ENCODE results near the gene AURKB.
"Not testable (repeated sequence)": the region's sequence is repeated elsewhere in the genome, so short reads cannot be mapped to it uniquely, and the experiment has no call there.

AURKB gene

GRCh38 chr17:8209907-8210760 is at the start of gene AURKB:
AURKB (minus strand) TSS chr17:8210575; CDS start chr17:8210224, 351 bp downstream.
- peak; percentile 97 for DNase-seq (ENCODE audit: low spot score)

GRCh38 chr17:8257801-8258200 is 47.4 kb upstream of the AURKB start:
- no peak for DNase-seq (ENCODE audit: low spot score)

- DNase-seq (ENCODE audit: low spot score): no peak
Measured at GRCh38 chr17:8256691-8257090, 46.3 kb upstream of the AURKB start.

- no peak for DNase-seq (ENCODE audit: low spot score)
Measured at GRCh38 chr17:8256291-8256690, 45.9 kb upstream of the AURKB start.

GRCh38 chr17:8255499-8255898 is 45.1 kb upstream of the AURKB start:
- no peak for DNase-seq (ENCODE audit: low spot score)

- no peak for DNase-seq (ENCODE audit: low spot score)
Measured at GRCh38 chr17:8254881-8255280, 44.5 kb upstream of the AURKB start.

- no peak for DNase-seq (ENCODE audit: low spot score)
Measured at GRCh38 chr17:8253801-8254200, 43.4 kb upstream of the AURKB start.

- not testable (repeated sequence) for DNase-seq (ENCODE audit: low spot score)
Measured at GRCh38 chr17:8251411-8251810, 41.0 kb upstream of the AURKB start.

- peak; percentile 17 for DNase-seq (ENCODE audit: low spot score)
Measured at GRCh38 chr17:8249621-8250500, 39.5 kb upstream of the AURKB start.

- peak; percentile 97 for DNase-seq (ENCODE audit: low spot score)
Measured at GRCh38 chr17:8248751-8249607, 38.6 kb upstream of the AURKB start, which contains the start of gene PFAS. PFAS (plus strand) TSS chr17:8249289; CDS start chr17:8253938, 4,649 bp downstream.

GRCh38 chr17:8244768-8245167 is 34.4 kb upstream of the AURKB start:
- DNase-seq (ENCODE audit: low spot score): no peak

- no peak for DNase-seq (ENCODE audit: low spot score)
Measured at GRCh38 chr17:8243827-8244226, 33.5 kb upstream of the AURKB start.

GRCh38 chr17:8237886-8238285 is 27.5 kb upstream of the AURKB start:
- no peak for DNase-seq (ENCODE audit: low spot score)

GRCh38 chr17:8237175-8237574 is 26.8 kb upstream of the AURKB start:
- no peak for DNase-seq (ENCODE audit: low spot score)

GRCh38 chr17:8235676-8236075 is 25.3 kb upstream of the AURKB start:
- no peak for DNase-seq (ENCODE audit: low spot score)

GRCh38 chr17:8234361-8235270 is 24.2 kb upstream of the AURKB start:
- DNase-seq (ENCODE audit: low spot score): no peak

GRCh38 chr17:8231701-8232100 is 21.3 kb upstream of the AURKB start:
- no peak for DNase-seq (ENCODE audit: low spot score)

- no peak for DNase-seq (ENCODE audit: low spot score)
Measured at GRCh38 chr17:8227238-8227581, 16.8 kb upstream of the AURKB start.

- DNase-seq (ENCODE audit: low spot score): peak; percentile 79
Measured at GRCh38 chr17:8226536-8227237, 16.3 kb upstream of the AURKB start.

GRCh38 chr17:8225813-8226535 is 15.6 kb upstream of the AURKB start:
- DNase-seq (ENCODE audit: low spot score): peak; percentile 91
